AG10803 (cell line): ENCODE data around the gene RNF17.

ENCODE experiments used
- DNase-seq: peaks from one replicate; pipeline ENCODE4 v3.0.0; 2010; ENCODE audit warnings: low read depth
- H3K4me3 ChIP-seq: 2 replicates; pipeline ENCODE4 v1.5.1; 2011; ENCODE audit warnings: mild to moderate bottlenecking, low read length, control low read depth
- CTCF ChIP-seq: conservative IDR thresholded peaks from 2 replicates; pipeline ENCODE4 v1.5.1; 2011; ENCODE audit warnings: mild to moderate bottlenecking, low read length, control low read depth, inconsistent platforms

Gene RNF17

GRCh38 chr13:24860770-24861169 is 96.8 kb downstream of the RNF17 start:
- no peak overlapping the region for H3K4me3 ChIP-seq
- no peak for DNase-seq
- no peak for TF ChIP-seq CTCF

GRCh38 chr13:24861617-24862362 is 97.8 kb downstream of the RNF17 start:
- DNase-seq, result no peak
- no peak for TF ChIP-seq CTCF

GRCh38 chr13:24863748-24864540 is 100.0 kb downstream of the RNF17 start:
- TF ChIP-seq CTCF, result no peak
- no peak overlapping the region for H3K4me3 ChIP-seq
- DNase-seq, result no peak

More at GRCh38 chr13:24861617-24862362, 97.8 kb downstream of the RNF17 start:
- no peak overlapping the region for H3K4me3 ChIP-seq

GRCh38 chr13:24864579-24864978 is 100.6 kb downstream of the RNF17 start:
- DNase-seq, result no peak
- TF ChIP-seq CTCF, result no peak
- H3K4me3 ChIP-seq, result no peak overlapping the region

- H3K4me3 ChIP-seq, result no peak overlapping the region
- peak; percentile 37 for TF ChIP-seq CTCF
- DNase-seq, result peak; percentile 12
Observed at GRCh38 chr13:24865163-24865953, 101.4 kb downstream of the RNF17 start.

- no peak overlapping the region for H3K4me3 ChIP-seq
- no peak for DNase-seq
- no peak for TF ChIP-seq CTCF
Observed at GRCh38 chr13:24866488-24866887, 102.5 kb downstream of the RNF17 start.
